Pancreas (tissue), 10 donors: ENCODE data around the gene MAP2. TPM values are rescaled to one million over a fixed set of nuclear protein-coding genes. Genes with fewer than 3 reads are reported as not detected.
A peak's percentile ranks its signal among the peaks of the same experiment; 100 is the strongest.

ENCODE experiments used
- ATAC-seq, 4 donors: fragments of 200-7000 bp; cut with Tn5 transposase; one replicate each; pipeline versions ENCODE4 v1.8.0 to v1.9.1; 2020; ENCODE audit warnings: mild to moderate bottlenecking in 4 of 4, moderate library complexity in 4 of 4
- DNase-seq, 6 donors: peaks; one replicate each; pipeline ENCODE4 v3.0.0-alpha.2; 2020
- FAIRE-seq: peaks from 2 replicates; lab custom pipeline; 2012; peaks lifted over from hg19 to GRCh38; lab: Jason Lieb, UNC
- H3K27ac ChIP-seq, 4 donors: fragments of 200-600 bp; sonication (generic); 1 replicate in 3 of 4; 2 replicates in 1 of 4; pipeline versions ENCODE4 v1.5.0 to v1.8.0; 2020
- H3K27me3 ChIP-seq, 4 donors: fragments of 200-600 bp; one replicate each; pipeline ENCODE4 v1.8.0; 2021
- H3K36me3 ChIP-seq, 3 donors: fragments of 200-600 bp; sonication (generic) in 1 of 3; one replicate each; pipeline versions ENCODE4 v1.5.0 to v1.8.0; 2020 to 2021
- H3K4me1 ChIP-seq, 3 donors: fragments of 200-600 bp; one replicate each; pipeline ENCODE4 v1.8.0; 2021
- H3K4me3 ChIP-seq, 4 donors: fragments of 200-600 bp; sonication (generic) in 2 of 4; one replicate each; pipeline versions ENCODE4 v1.5.0 to v1.8.0; 2020 to 2021
- H3K9me3 ChIP-seq, 4 donors: fragments of 200-600 bp; one replicate each; pipeline ENCODE4 v1.8.0; 2021
- CTCF ChIP-seq, 4 donors: fragments of 200-600 bp; sonication (generic) in 3 of 4; IDR thresholded peaks; one replicate each; pipeline versions ENCODE4 v1.5.0 to v1.8.0; 2021; ENCODE audit warnings: antibody characterized with exemption in 4 of 4
- WGBS, 2 donors: extraction: QIAGEN DNeasy Blood & Tissue Kit; methylation state at CpG; one replicate each; pipeline ENCODE4 v1.1.7; 2013; 5-methylcytosine and 5-hydroxymethylcytosine counted together
- intact Hi-C, 3 donors: fragments of 100-400 bp; cut with DNase I; formaldehyde crosslinking; loops; one replicate each; pipeline versions ENCODE4 v1.11.1 to v1.14.2; 2022
- polyA plus RNA-seq, 2 donors: library from polyadenylated mRNA; stranded (reverse); fragments of 200-250 nt; gene quantifications; one replicate each; pipeline ENCODE4 v1.2.3, GENCODE V29; 2013
- total RNA-seq, 6 donors: library from RNA; stranded (reverse); fragmentation: NEBNext Ultra II Directional in 4 of 6; extraction: Animal tissue kit (Norgen Biotek cat#: 25700) in 4 of 6; gene quantifications; one replicate each; pipeline versions ENCODE4 v1.2.1 to v1.2.4, GENCODE V29; 2021 to 2023
- donor health status: healthy with polysubstance abuse.
- donor health status: DM: no; HTN: no; CAD: no; lungs with moderate emphysema.
- donor health status: DM: no; HTN: no; CAD: no.
- donor health status: control.
- donor health status: control.
- donor health status: Bipolar disorder and iron deficiency.
- donor health status: DM: yes; HTN: yes; CAD: no.
- donor health status: DM: no; HTN: no; CAD: no.
- donor health status: DM: no; HTN: no; CAD: no.
- donor health status: DM: yes; HTN: yes; CAD: no.

The MAP2 gene
- total and polyA plus RNA-seq, 8 donors = 6.9 to 23.9 (median 11.2) TPM

GRCh38 chr2:209451209-209451834 lies 27.5 kb downstream of the MAP2 start:
- ATAC-seq (no peak), FAIRE-seq (no peak), DNase-seq (no peak)
- TF ChIP-seq CTCF (IDR thresholded peaks at IDR 0.05) = no peak
- H3K9me3 ChIP-seq = no peaks in the 10 kb centered on the region
- H3K27ac ChIP-seq = no peak overlapping the region
- H3K27me3 ChIP-seq = no peaks in the 10 kb centered on the region
- no peak overlapping the region for H3K4me3 ChIP-seq
- no peaks in the 10 kb centered on the region for H3K4me1 ChIP-seq
- WGBS, 2 donors = 91 to 93% methylated on average over 3 of the region's 3 CpGs
- intact Hi-C loops = no loop called here
- H3K36me3 ChIP-seq = no peaks in the 10 kb centered on the region

- Histone ChIP-seq H3K27me3 (no peaks in the 10 kb centered on the region), H3K9me3 (no peaks in the 10 kb centered on the region), H3K36me3 (no peaks in the 10 kb centered on the region), H3K4me3 (no peak overlapping the region), H3K4me1 (peaks cover 0 to 6% (median 5%) of the 10 kb centered on the region in 3 donors), H3K27ac (no peak overlapping the region)
- ATAC-seq (no peak), FAIRE-seq (no peak), DNase-seq (no peak)
- TF ChIP-seq CTCF (IDR thresholded peaks at IDR 0.05) = no peak
- intact Hi-C loops = no loop called here
These were observed 32.6 kb downstream of the MAP2 start for GRCh38 chr2:209456489-209456888.

- H3K4me1 ChIP-seq = peaks cover 0 to 6% (median 5%) of the 10 kb centered on the region in 3 donors
- no peak overlapping the region for H3K4me3 ChIP-seq
- ATAC-seq = peak in 3 of 4 donors; percentile 21 to 79 (median 64)
- intact Hi-C loops = no loop called here
- FAIRE-seq = no peak
- no peaks in the 10 kb centered on the region for H3K9me3 ChIP-seq
- H3K36me3 ChIP-seq = no peaks in the 10 kb centered on the region
- no peak overlapping the region for H3K27ac ChIP-seq
- DNase-seq = no peak
- WGBS, 2 donors = 49 to 76% methylated on average over 3 of the region's 3 CpGs
- TF ChIP-seq CTCF (IDR thresholded peaks at IDR 0.05) = no peak
- no peaks in the 10 kb centered on the region for H3K27me3 ChIP-seq
These were observed 34.4 kb downstream of the MAP2 start for GRCh38 chr2:209458008-209458979.

GRCh38 chr2:209459359-209459758 lies 35.5 kb downstream of the MAP2 start:
- Histone ChIP-seq H3K36me3 (no peaks in the 10 kb centered on the region), H3K9me3 (no peaks in the 10 kb centered on the region), H3K27ac (no peak overlapping the region), H3K4me1 (peaks cover 0 to 6% (median 5%) of the 10 kb centered on the region in 3 donors), H3K4me3 (no peak overlapping the region), H3K27me3 (no peaks in the 10 kb centered on the region)
- no peak for TF ChIP-seq CTCF (IDR thresholded peaks at IDR 0.05)
- intact Hi-C loops = no loop called here
- DNase-seq (no peak), ATAC-seq (no peak), FAIRE-seq (no peak)
- 82 to 92% methylated on average over 2 of the region's 2 CpGs for WGBS, 2 donors
